CD4-positive, alpha-beta T cell treated with Interferon gamma for 1 hour (primary cell): ENCODE results near the gene TMEM238L.
A peak's percentile ranks its signal among the peaks of the same experiment; 100 is the strongest.

Experiments
- DNase-seq: peaks from one replicate; pipeline ENCODE4 v3.0.0-alpha.2; 2020

The TMEM238L gene

DNA sequence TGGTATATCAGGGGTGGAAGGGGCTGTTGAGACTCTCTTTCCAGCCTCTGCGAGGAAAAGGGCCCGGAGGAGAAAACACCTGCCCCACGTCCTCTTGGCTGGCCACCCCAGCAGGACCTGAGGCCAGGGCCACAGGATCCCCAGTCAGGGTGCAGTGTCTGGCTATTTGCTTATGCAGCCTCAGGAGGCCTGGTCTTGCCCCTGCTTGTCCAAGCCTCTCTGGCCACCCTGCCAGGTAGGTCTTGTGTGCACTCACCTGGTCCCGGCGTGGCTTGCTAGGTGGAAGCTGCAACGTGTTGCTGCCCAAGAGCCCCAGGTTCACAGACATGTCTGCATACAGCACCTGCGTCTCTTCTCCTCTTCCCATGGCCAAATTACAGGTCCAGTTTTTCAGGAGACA is 549 bp downstream of the TMEM238L start:
- no peak for DNase-seq

DNA sequence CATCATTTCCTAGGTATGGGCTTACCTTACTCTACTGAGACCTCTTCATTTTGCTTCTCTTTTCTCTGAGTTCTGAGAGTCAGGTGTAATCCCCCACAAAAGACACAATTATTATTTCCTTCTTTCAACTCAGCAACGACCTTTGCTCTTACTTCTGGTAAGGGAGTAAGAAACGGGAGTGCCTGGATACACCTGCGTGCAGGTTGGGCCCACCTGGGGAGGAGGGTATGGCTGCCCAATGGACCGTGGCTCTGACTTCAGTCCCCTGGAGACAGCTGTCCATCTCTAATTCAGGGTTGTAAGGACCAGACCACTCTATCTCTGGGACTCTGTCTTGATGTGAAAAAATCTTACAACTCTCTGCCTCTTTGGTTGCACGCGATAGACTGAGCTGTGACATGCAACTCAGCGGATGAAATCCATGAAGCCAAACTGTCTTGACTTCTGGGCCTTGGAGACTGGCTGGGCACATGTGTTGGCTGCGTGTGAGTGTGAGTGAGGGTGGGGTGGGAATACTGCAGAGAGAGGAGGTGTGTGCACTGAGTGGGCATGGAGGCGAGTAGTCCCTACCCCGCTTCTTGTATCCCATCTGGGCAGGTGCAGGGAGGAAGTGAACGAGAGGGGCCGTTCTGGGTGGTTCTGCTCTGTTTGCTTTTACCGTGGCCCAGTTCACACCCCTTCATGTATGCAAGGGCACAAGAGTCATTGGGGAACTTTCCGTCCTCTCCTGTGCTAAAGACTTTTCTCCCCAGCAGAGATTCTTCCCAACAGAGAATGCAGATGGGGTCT is 1.2 kb downstream of the TMEM238L start:
- no peak for DNase-seq

DNA sequence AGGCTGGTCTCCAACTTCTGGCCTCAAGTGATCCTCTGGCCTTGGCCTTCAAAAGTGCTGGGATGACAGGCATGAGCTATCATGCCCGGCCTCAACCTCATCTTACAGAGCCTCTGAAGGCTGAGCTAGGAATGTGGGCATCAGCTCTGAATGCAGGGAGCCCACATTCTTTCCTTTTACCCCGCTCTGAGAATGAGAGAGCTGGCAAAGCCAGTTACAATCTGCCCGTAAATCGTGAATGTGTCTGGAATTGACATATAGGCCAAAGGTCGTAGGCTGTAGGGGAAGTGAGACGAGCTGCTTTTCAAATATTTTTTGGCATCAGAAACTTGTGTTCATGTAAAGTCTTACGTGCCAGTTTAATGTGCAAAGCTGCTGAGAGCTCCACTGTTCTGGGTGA is 4.5 kb downstream of the TMEM238L start:
- no peak for DNase-seq

DNA sequence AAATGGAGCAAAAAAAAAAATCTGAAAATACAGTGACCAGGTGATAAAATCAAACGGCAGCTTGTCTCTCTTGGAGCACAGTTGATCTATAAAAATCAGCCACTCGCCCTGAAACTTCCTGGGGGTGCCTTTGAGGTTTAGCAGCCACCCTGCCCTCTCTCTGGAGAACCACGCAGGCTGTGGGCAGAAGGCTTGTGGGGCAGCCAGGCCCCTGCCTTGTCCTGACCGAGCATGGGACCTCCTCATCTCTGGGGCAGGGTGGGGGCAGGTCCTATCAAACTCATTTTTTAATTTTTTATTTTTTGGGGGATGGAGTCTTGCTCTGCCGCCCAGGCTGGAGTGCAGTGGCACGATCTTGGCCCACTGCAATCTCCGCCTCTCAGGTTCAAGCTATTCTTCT is 5.0 kb downstream of the TMEM238L start:
- no peak for DNase-seq

DNA sequence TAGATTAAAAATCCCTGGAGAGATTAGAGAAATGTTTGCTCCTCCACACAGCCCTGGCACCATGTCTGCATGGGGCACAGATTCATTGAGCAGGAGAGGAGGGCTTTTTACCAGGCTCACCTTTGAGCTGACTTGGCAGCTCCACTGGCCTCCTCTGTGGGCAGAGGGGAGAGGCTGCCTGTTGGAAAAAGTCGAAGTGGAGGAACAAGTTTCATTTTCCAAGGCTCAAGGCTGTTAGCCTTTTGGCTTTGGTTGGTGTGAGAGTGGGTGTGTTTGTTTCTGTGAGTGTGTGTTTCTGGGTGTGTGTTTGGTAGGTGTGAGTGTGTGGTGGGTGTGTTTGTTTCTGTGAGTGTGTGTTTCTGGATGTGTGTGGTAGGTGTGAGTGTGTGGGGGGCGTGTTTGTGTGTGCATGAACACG is 5.6 kb downstream of the TMEM238L start:
- DNase-seq: no peak

DNA sequence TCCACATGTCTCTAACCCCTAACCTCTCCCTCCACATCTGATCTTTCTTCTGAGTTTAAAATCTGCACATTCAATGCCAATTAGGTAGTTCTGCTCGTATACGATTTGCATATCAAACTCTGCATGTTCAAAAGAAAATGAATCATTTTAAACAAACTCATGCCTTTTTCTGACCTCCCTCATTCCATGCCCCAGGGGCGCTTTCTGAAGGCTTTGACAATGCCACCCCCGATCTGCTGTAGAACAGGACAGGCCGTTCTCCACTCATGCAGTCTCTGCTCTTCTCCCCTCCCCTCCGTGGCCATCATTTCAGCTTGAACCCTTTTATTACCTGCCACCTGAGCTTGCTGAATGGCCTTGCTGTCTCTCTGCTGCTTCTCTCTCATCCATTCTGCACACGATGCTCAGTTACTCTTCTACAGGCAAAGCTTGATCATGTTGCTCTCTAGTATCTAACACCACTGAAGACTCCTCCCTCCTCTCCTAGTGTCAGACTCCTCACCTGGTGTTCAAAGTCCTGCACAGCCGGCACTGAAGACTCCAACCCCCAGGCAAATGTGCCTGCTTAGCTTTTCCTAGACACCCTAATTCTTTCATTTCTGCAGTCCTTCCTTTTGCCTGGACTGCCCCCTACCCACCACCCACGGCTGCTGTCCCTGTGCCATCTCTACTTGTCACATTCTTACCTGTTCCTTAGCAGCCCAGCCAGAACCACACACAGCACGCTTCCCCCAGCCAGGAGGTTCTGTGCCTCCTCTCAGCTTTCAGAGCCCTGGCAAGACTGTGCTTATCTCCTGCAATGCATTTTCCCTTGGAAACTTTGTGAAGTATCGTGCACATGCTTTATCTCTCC is 6.2 kb downstream of the TMEM238L start:
- no peak for DNase-seq

DNA sequence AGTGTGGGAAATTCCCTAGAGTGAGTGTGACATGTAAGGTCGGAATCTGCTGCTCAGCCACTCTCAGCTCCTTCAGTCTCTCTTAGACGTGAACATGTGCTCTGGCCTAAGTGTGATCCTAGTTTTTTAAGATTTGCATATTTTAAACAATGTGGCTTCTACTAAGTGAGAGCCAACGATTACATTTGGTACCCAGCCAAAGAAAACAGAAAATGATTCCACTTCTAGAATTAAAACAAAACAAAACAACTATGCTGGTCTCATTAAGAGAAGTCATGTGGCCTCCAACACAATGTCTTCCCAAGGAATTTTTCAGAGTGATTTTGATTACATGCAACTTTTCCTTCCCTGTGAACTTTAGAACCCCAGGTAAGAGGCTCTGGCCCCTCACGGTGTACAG is 10.1 kb downstream of the TMEM238L start:
- no peak for DNase-seq

DNA sequence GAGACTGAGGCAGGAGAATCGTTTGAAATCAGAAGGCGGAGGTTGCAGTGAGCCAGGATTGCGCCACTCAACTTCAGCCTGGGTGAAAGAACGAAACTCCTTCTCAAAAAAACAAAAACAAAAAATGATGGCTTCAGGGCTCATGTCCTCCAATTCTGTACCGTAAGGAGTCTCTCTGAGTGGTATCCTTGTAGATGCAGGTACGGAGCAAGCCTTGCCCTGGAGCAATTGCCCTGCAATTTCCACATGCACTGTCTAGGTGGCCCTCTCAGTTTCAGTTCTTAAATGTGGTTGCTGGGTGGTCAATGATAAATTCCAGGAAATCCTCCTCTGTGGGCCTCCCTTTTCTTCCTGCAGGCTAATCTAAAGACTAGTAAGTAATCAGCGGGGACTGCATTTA is 10.6 kb downstream of the TMEM238L start:
- no peak for DNase-seq

DNA sequence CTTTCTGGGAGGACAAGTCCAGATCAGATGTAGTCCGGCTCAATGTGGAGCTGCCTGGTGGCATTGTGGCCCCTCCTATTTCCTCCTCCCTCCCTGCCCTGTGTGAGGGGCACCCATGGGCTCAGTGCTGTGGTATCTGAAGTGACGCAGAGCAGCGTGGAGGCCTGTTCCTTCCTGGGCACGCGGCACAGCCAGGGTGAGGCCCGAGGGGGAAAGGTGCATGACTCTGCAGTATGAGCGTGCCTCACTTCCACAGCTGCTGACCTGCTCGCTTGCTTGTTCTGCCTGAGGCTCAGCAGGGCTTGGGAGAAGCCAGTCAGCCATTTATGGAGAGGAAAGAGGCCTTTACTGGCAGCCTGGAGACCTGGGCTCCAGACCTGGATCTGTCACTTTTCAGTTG is 11.7 kb downstream of the TMEM238L start:
- peak; percentile 4 for DNase-seq

DNA sequence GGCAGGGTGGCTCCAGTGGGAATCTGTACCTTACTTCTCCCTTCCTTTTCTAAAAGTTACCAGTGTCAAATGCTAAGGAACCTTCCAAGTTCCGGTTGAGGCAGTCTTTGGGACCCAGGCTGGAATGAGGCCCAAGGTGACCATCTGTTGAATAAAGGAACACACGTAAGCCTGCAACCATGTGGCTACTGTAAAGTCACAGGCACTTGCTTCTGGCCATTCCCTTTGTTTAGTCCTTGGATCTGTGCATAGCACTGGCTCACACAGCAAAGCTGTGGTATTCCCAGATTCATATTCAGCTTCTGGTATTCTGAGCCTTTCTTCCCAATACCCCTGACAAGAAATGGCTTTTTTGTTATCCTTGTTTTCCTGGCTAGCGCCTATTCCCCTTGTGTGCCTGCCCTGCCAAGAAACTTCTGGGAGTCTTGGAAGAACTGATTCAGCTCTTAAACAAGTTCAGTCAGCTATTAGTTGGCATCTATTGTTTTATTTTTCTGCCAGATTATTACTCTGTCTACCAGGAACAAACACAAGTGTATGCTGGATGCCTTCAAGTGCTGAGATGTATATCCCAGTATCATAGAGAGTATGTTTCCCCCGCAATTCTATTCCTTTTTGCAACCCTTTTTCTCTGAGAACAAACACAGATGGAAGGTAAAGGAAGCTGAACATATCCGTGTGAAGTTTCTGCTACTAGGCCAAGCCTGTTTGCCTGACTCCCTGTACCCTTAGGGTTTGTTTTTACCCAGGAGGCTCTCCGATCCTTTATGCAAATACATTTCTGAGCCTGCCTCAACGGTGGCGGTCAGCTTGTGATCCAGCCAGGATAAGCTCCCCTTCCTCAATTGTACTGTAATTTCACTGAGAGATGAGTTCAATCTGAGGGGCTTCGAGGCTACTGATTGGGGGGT is 13.2 kb downstream of the TMEM238L start:
- no peak for DNase-seq

DNA sequence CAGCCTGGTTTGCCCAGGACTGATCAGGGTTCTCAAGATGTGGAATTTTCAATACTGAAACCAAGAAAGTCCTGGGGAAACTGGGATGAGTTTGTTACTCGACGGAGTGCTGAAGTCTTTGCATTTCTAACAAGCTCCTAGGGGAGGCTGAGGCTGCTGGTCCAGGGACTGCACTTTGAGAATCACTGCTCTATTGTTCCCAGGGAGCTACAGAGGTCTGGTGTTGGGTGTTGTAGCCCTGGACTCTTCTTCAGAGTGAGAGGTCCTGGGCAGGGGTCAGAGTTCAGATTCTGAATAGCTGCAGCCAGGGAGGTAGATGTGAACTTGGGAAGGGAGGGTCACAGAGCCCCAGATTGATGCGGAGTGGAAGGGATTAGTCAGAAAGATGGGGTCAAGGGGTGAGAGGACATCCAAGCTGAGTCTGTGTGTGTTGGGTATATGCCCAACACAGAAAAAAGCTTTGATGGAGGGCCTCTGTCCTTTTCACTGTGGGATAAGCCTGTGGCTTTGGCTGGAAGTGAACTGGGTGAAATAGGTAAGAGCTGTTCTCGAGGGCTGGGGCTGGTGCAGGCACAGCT is 14.1 kb downstream of the TMEM238L start:
- DNase-seq: no peak

DNA sequence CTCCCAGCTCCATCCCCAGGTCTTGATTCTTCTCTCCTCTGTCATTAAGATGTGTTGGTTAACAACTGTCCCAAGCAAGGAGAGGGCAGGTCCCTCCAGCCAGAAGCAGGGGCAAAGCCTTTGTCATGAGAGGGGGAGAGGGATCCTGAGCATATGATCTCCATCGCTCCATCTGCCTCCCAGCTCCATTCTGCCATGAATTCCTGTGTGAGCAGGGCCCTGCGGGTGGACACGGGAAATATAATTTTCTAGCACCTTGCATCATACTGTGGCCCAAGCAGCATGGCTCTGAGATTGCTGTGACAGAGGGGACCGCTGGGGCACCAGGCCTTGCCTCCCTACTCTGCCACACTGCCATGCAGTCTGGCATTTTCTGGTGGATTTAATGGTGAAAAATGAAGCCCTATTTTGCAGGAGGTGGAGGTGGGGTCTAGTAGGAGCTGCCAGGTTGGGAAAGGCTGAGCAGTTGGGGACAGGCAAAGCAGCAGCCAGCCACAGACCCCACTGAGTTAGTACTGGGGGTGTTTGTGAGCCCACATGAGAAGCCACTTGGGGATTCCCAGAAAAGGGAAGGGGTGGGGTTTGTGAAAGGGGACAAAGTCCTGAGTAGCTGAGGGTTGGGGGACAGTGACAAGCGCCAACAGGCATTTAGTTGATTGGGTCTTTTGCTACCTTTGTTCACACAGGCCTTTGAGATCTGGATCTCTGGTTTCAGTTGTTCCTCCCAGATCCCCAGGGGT is 16.4 kb downstream of the TMEM238L start:
- no peak for DNase-seq

DNA sequence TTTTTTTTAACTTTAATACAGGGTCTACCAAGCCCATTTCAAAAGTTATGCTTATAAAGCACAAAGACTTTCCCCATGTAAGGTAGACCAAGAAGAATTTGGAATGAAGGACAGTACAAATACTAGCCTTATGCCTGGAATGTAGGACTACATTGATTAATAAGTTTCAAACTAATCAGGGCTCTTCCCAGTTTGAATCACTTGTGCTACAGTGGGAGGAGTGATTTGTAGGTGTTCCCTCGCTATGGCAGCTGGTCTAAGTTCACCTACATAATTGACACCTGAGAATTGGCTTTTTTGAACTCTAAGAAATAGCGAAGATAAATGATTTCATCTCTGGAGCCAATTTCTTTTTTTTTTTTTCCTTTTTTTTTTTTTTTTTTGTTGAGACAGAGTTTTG is 18.6 kb downstream of the TMEM238L start:
- no peak for DNase-seq

DNA sequence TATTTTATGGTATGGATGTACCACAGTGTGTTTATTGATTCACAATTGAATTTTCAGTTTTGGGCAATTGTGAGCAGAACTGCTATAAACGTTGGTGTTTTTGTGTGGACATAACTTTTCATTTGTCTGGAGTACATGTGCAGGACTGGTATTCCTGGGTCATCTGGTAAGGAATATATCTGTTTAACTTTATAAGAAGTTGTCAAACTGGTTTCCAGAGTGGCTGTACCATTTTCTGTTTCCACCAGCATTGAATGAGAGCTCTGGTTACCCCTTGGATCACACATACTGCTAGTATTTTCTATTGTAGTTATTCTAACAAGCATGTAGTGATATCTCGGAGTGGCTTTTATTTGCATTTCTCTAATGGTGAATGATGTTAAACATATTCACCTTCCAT is 24.3 kb downstream of the TMEM238L start:
- DNase-seq: no peak

DNA sequence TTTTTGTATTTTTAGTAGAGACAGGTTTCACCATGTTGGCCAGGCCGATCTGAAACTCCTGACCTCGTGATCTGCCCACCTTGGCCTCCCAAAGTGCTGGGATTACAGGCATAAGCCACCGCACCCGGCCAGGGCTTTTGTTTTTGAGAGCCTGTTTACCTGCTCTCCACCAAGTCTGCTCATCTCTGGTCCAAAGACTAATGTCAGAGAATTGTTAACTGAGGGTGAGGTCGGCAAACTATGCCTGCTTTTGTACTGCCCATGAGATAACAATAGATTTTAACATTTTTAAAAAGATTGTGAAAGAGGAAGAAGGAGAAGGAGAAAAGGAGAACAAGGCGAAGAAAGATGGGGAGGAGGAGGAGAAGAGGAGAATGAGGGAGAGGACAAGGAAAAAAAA is 26.0 kb downstream of the TMEM238L start:
- DNase-seq: no peak

DNA sequence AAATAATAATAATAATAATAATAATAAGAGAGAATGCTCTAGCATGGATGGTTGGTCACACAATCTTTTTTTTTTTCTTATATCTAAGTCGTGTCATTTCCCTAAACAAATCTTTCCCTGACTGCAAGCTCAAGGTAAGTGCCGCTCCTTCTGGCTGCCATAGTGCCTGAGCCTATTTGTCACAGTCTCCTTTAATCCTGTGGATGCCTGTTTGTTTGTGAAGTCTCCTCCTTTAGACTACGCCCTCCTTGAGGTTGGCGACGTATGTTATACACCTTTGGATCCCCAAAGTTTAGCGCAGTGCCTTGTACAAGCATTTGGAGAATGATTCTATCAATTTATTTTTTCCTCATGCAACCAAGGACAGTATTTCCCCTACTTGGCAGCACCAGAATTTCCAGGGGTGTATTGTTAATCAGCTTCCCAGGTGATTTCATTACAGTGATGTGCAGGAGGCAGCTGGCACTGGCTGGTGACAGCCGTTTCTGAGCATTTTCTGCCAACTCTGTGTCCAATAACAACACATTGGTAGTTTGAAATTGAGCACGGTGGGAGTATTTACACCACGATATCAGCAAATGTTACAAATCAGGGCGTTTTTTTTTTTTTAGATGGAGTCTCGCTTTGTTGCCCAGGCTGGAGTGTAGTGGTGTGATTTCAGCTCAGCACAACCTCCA is 26.6 kb downstream of the TMEM238L start:
- DNase-seq: no peak

DNA sequence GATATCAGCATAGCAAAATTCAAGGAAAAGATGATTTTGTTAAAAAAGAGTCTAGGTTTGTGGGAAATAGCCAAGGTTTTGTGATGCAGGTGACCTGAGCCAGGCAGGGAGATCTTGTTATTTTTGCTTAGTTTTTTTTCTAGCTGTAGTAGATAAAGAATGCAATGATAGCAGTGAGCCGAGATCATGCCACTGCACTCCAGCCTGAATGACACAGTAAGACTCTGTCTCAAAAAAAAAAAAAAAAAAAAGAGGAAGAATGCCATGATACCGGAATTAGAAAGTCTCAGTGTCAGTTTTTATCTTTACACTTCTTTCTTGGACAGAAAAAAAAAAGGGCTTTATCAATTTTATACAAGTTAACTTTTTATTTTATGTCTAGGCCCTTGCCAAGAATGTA is 27.5 kb downstream of the TMEM238L start:
- no peak for DNase-seq

DNA sequence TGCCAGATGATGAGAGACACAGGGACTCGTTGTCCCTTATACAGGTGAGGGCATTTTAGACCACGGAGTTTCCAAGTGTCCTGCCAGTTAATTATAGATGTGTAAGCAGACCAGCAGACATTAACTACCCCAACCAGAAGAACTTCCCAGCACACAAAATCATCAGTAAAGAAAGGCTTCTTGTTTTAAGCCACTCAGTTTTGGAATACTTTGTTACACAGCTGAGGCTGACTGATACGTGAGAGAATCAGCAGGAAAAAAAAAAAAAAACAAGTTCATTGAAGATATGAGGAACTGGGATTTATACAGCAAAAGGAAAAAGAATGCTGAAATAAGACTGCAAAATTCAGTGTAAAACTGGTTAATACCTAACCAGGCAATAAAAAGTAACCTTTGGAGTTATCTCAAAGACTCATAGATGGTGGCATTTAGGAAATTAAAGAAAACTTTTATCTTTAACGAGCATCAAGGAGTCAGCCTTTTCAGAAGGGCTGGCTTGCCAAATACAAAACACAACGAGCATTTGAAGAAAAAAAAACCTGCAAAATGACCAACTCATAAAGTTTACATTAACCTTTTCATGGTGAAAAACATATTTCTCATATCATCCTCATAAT is 28.1 kb downstream of the TMEM238L start:
- no peak for DNase-seq

DNA sequence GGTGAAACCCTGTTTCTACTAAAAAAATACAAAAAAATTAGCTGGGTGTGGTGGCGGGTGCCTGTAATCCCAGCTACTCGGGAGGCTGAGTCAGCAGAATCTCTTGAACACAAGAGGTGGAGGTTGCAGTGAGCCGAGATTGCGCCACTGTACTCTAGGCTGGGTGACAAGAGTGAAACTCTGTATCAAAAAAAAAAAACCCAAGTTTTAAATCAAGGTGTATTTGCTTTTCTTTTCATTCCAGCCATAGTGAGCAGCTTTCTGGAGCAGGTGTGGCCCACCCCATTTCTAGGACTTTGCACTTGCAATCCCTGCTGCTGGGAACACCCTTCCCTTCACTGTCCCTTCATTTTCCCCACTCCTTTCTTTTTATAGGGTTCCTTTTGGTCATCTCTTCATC is 28.8 kb downstream of the TMEM238L start:
- DNase-seq: no peak

DNA sequence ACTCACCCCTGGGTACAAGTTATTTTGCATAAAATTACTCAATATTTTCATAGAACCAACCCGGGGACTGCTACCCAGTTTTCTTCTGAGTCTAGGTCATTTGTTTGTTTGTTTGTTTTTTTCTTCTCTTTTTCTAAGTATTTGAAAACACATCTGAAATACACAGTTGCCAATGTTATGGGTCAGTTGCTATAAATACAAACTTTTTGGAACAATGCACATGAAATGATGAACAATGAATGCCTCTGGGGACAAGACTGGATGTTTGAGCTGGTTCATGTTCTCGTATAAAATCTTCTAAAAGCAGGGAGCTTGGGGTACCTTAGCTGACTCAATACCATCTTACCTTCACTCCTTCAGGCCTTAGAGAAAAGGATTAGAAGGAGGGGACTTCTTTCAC is 30.5 kb downstream of the TMEM238L start:
- no peak for DNase-seq
